HG03108 (cell line): Measurements from ENCODE around the gene TNNC2.
A peak's percentile ranks its signal among the peaks of the same experiment; 100 is the strongest.
"Not testable (repeated sequence)": the region's sequence is repeated elsewhere in the genome, so short reads cannot be mapped to it uniquely, and the experiment has no call there.

Experiments
- ATAC-seq: cut with Tn5 transposase; IDR thresholded peaks from one replicate; pipeline ENCODE4 v1.9.1; 2021; ENCODE audit warnings: moderate library complexity; ENCODE audit not compliant: unreplicated experiment

The TNNC2 gene

DNA sequence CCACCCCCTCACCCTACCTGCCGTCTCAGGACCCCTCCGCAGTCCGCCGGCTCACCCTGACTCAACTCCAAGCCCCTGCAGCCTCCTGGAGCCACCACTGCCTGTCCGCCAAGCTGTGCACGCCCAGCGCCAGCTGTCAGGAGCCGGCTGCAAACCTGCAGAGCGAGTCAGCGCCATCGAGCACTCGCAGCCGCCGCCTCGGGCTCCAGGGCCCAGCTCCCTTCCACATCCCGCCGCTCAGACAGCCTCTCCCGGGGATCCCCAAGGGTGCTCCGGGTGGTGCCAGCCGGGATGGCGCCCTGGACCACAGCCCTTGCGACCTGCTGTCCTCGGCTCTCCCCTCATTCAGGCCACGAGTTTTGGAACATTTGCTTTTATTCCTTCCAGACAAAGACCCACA lies 4.3 kb downstream of the TNNC2 start:
- ATAC-seq = no peak

DNA sequence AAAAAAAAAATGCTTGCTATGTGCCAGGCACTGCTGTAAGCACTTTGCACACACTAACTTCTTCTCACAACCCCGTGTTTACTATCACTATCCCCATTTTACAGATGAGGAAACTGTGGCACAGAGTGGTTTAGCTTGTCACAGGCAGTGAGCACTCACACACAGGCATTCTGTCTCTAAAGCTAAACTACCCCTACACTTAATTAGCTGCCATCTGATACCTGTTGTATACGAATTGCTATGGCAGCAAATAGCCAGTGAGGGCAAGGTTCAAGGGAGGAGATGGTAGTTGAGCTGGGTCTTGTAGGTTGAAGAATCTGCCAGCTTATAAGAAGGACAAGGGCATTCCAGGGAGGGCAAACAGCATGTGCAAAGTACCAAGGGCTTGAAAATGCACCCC lies 5.2 kb downstream of the TNNC2 start:
- no peak for ATAC-seq

DNA sequence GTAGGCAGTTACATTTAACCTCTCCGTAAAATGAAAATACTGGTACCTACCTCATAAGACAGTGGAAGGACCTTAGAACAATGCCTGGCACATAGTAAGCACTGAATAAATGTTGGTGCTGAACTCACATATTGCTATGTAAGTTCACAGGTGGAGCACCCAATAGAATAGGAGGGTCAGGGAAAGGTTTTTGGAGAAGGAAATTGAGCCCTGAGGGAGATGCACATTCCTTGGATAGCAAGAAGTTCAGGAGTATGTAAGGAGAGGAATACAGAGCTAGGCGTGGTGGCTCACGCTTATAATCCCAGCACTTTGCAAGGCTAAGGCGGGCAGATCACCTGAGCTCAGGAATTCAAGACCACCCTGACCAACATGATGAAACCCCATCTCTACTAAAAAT lies 7.6 kb downstream of the TNNC2 start:
- ATAC-seq = no peak

DNA sequence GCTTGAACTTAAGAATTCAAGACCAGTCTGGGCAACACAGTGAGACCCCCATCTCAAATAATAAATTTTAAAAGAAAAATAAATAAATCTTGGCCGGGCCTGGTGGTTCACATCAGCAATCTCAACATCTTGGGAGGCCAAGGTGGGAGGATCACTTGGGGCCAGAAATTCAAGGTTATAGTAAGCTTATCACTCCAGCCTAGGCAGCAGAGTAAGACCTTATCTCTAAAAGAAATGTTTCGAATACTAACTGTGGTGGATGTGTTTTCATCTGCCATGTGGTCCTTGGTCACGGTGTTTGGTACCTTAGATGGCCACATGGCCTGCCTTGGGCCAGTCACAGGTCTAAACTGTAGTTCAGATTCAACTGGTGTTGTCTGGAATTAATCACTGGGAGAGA lies 8.9 kb downstream of the TNNC2 start:
- ATAC-seq = no peak

DNA sequence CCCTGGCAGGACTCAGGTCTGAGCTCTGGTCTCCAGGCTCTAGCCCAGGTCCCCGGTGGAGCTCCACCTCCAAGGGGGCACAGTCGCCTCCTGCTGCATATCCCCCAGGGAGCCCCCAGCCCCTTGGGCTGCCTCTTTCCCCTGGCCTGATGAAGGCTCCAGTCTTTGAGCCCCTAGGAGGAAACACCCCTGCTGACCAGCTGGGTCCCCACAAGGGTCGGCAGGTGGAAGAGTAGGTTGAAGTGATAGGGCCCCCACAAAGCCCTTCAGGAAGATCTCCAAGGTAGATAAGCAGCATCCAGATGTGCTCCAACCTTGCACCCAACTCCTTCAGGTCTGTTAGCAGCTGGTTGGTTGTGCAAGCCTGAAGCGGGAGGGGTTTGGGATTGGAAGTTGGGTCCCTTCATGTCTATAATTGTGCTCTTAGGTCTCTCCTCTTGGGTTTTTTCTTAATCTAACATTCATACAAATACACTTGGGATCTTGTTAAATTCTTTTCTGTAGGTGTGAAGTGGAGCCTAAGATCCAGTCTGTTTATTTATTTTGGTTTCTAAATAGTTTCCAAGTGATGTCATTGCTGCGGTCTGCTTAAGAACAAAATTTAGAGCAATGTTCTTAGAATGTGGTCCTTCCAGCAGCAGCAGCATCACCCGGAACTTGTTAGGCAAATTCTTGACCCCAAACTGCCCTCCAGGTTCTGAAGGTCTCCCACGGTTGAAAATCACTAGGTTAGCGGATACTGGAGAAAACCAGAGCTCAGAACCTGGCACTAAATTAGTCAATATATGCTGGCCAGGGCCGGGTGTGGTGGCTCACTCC lies 9.5 kb downstream of the TNNC2 start:
- no peak for ATAC-seq

DNA sequence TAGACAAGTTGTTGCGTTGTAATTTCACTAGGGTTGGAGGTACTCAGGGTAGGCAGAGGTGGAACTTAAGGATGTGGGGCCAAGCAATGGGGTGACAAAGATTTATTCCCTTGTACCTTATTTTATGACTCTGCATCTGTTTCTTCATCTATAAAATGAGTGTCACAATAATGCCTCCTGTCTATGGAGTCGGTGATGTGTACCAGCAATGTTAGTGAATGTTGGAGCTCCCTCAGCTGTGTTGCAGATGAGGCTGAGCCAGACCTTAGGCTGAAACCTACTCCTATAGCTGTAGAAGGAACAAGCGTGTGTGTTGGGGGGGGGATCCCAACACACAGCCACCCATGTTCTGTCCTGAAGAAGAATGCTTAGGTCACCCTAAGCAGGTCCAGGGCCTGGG lies 10.2 kb downstream of the TNNC2 start:
- no peak for ATAC-seq

DNA sequence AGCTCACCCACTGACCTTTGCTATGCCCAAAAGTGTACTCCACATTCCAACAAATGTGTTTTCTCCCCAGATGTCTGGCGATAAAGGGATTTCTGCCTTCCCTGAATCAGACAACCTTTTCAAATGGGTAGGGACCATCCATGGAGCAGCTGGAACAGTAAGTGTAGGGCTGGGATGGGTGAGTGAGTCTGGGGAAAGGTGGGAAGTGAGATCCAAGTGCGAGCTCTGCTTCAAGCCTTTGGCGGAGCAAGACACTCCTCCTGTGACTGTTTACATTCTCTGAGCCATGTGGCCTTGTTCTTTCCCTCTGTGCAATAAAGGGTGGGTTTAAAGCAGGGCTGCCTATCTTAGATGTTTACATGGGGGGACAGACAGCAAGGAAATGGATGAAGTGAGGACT lies 12.8 kb downstream of the TNNC2 start:
- ATAC-seq = no peak

DNA sequence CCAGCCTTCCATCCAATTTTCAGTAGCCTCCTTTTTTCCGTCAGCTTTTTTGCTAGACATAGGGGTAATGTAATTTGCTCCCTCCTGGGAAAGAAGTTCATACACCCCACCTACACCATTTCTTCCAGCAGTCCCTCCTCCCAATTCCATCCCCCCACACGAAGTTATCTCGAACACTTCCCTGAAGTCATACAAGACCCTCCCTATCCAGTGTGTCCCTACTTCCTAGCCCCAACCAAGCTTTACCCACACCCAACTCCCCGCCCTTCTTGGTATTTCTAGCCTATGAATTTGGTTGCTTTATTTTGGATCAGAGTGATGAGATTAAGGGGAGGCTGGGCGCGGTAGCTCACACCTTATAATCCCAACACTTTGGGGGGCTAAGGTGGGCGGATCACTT lies 13.6 kb downstream of the TNNC2 start:
- ATAC-seq = no peak

DNA sequence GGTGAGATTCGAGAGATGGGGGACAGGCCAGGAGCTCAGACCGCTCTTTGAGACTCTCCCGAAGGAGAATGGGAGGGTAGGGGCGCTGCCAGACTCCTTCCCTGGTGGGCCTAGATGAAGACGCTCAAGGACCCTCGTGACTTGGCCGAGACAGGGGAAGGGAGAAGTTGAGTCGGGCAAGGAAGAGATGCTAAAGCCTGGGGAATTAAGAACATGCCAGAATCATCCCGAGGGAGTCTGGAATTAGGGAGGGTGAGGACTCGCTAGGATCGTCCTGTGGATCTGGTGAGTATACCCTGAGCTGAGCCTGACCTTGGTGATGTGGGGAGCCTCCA lies 14.1 kb downstream of the TNNC2 start:
- no peak for ATAC-seq

DNA sequence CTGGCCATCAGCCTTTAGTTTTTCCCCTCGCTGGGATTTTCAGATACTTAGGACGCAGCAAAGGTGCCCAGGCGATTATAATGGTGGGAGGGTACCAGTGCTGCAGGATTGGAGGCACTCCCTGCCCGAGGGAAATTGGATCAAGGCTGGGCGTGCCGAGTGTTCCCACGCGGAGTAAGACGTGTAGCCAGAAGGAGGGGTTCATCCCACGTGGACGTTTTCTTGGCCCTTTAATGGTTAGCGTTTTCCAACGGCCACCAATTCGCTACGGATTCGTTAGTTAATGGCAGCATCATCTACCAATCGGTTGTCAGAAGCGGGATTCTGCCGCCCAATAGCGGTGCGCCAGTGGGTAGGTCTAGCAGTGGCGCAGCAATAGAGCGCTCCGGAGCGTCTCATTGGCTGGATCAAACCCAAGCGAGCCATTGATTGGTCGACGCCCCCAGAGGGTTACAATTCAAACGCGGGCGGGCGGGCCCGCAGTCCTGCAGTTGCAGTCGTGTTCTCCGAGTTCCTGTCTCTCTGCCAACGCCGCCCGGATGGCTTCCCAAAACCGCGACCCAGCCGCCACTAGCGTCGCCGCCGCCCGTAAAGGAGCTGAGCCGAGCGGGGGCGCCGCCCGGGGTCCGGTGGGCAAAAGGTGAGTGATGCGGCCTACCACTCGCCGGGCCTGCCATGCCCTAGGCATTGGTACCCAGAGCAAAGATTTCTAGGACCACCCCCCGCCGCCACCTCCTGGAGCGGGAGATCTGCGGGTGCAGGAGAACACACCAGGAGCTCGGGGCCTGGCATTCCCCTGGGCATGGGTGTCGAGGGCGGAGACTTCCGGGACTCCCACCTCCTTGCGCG lies 14.7 kb downstream of the TNNC2 start, which contains the start of gene UBE2C:
TSS of gene UBE2C (plus strand) at position 488 of the 849 bp plus-strand sequence. CDS start at position 540, 52 bp downstream.
- peak; percentile 96 for ATAC-seq

DNA sequence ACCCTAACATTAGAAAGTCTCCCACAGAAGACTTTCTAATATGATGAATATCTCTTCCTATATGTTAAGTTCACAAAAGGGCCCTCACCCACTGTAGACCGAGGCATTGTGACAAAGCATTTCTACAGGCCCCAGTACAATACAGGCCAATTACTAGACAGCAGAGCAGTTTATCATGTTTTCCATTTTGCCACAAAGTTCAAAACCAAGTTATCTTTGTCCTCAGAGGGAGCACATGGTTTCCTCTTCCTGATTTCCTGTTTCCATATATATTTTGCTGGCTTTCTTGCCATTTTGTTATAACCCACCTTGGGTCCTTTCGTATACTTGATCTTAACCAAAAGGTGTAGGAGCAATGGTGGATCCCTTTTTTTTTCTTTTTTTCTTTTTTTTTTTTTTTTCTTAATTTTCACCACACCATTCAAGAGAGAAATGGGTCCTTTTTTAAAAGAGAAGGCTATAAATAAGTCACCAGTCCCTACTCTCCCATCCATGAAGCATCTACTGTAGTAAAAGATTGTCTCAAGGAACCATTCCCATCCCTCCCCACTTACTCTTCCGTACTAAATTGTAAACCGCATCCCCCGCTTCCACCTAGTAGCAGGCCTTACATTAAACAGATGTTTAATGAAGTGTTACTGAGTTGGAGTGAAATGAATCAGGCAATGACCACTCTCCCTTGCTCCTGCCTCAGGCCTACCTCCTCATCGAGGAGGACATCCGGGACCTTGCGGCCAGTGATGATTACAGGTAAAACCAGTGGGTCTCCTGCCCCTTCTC lies 16.7 kb downstream of the TNNC2 start:
- no peak for ATAC-seq

DNA sequence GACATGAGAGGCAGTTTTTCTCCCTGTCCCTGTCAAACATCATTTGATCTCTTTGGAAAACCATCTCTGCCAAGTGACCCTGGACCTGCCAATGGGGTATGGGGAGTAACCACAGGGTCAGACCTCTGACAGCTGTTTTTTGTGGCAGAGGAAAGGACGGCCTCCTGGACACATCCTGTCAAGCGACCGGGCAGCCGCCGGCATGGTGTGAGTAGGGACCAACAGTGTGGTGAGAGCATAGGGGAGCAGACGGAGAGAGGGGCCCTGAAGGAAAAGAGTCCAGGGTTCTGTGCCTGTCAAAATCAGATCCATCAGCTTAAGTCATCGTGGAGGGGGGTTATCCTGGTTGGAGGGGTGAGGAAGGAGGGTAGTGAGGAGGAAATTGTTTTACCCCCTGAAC lies 25.3 kb downstream of the TNNC2 start:
- ATAC-seq = no peak

DNA sequence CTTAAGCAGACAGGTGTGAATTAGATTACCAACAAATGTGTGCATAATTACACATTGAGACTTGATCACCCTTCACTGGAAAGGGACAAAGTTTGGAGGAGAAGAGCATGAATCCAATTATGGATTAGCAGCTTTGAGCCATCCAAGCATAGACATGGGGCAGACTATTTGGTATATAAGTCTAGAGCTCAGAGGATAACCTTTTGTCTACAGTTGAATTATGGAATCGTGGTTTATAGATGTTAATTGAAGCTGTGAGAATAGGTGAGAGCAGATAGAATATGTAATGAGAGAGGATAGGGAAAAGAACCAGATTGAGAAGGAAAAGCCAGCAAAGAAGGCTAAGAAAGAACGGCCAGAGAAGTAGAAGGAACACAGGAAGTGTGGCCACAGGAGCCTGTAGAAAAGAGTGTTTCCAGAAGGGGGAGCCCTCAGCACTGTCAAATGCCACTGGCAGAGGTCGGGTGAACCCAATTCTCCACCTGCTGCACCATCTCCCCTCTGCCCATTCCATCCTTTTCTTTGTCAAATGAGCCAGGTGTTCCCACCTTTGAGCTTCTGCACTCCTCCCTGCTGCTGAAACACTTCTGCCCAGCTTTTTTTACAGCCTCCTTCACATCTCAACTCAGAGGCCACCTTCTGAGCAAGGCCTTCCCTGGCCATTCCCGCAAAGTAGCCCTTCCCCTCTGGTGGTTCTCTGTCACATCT lies 28.0 kb downstream of the TNNC2 start:
- ATAC-seq = peak; percentile 52

DNA sequence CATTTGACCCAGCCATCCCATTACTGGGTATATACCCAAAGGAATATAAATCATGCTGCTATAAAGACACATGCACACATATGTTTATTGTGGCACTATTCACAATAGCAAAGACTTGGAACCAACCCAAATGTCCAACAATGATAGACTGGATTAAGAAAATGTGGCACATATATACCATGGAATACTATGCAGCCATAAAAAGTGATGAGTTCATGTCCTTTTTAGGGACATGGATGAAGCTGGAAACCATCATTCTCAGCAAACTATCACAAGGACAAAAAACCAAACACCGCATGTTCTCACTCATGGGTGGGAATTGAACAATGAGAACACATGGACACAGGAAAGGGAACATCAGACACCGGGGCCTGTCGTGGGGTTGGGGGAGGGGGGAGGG lies 29.2 kb downstream of the TNNC2 start:
- ATAC-seq = not testable (repeated sequence)

DNA sequence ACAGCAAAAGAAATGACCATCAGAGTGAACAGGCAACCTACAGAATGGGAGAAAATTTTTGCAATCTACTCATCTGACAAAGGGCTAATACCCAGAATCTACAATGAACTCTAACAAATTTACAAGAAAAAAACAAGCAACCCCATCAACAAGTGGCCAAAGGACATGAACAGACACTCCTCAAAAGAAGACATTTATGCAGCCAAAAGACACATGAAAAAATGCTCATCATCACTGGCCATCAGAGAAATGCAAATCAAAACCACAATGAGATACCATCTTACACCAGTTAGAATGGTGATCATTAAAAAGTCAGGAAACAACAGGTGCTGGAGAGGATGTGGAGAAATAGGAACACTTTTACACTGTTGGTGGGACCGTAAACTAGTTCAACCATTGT lies 29.6 kb downstream of the TNNC2 start:
- ATAC-seq = not testable (repeated sequence)

DNA sequence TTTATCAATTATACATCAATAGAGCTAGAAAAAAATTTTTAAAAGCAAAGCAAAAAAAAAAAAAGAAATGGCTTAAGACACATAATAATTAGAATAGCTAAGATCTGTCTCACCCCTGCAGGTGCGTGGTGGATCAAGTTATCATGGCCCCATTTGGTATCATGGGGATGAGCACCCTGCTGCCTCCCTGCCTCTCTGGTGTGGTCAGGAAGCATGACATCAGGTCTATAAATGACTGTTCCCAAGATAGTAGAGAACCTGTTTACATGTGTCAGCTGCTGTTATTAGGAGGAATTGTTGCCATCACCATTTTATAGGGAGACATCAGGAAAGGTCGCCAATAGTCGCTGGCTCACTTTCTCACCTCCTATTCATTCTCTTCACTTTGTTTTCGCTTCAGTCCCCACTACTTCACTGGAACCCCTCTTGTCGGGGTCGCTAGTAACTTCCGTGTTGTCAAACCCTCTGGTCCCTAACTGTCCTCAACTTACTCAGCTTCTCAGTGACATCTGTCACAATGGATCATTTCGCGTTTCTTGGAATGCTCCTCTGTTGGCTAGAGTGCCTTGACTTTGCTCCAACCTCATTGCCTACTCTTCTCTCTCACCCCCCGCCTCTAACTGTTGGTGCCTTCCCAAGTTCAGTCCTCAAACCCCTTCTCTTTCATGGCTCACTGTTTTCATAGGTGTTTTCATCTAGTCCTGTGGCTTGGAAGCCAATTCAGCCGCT lies 30.6 kb downstream of the TNNC2 start:
- no peak for ATAC-seq

DNA sequence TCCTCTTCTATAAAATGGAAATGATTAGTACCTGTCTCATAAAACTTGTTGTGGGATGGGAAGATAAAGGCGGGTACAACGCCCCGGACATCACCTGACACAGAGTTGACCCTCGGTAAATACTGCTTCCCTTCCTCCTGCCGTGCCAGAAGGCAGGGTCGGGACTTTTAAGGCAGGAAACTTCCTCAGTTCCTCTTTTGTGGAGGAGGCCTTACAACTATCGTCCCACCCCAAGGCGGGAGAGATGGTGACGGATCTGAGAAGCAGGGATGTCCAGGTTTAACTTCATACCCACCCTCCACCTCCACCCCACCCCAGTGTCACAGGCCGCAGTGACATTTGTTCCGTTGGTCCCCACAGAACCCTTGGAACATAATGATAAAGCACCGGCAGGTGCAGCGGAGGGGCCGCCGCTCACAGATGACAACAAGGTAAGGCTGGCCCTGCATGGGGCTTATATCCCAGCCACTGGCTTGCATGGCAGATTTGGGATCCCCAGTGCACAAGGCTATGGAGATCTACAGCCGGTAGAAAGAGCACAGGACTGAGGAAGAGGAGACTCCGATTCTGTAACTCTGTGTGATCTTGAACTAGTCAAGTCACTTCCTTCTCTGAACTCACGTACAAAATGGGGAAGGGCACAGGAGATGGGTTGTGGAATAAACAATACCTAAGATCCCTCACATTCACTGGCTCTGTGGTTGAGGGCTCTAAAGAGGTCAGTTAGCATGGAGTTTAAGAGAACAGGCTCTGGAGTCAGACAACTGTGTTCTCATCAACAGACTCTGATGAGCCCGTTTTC lies 34.6 kb downstream of the TNNC2 start:
- ATAC-seq = peak; percentile 14

DNA sequence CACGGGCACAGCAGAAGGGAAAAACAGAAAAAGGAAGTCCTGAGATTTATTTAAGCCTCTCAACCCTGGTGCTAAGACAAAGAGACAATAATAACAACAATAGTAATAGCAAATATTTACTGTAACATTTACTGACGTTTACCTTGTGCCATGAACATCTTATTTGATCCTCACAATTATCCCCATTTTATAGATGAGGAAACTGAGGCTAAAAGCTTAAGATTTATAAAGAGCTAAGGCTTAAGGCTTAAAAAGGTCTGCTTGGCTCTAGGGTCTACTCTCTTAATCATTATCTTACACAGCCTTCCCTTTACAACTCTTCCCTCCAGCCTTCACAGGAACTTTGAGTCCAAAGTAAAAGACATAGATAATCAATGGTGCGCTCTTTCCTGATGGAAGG lies 38.8 kb downstream of the TNNC2 start:
- ATAC-seq = no peak

DNA sequence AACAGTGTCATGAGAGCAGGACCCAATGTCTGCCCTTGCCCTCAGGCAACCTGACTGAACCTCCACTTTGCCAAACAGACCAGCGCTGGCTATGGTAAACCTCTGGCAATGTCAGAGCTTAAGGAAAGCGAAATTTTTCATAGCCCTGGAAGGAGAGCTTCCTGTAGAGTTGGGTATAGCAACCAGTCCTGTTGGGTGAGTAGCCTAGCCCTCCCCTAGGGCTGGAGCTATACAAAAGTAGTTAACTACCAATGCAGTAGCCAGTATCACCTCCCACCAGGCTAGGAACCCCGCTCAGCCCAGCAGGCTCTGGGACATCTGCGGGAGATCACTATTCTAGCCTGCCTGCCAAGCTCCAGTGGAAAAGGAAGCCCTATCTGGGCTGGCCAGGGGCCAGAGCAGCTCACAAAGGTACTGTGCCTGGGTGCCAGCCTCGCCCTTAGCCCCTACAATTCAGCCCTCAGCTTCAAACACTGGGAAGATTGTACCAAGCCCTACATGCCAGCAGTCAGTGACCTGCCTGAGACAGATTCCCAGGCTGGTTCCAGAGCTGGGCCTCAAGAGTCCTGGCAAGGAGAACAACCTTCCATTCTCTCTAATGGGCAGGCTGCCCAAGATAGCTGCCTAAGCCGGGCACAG lies 43.3 kb downstream of the TNNC2 start:
- ATAC-seq = no peak
